ENCODE data around the gene TRMT11. TPM values are rescaled to one million over a fixed set of nuclear protein-coding genes. Genes with fewer than 3 reads are reported as not detected.

The TRMT11 gene
- total RNA-seq, 1 donor = 49.2 TPM

DNA sequence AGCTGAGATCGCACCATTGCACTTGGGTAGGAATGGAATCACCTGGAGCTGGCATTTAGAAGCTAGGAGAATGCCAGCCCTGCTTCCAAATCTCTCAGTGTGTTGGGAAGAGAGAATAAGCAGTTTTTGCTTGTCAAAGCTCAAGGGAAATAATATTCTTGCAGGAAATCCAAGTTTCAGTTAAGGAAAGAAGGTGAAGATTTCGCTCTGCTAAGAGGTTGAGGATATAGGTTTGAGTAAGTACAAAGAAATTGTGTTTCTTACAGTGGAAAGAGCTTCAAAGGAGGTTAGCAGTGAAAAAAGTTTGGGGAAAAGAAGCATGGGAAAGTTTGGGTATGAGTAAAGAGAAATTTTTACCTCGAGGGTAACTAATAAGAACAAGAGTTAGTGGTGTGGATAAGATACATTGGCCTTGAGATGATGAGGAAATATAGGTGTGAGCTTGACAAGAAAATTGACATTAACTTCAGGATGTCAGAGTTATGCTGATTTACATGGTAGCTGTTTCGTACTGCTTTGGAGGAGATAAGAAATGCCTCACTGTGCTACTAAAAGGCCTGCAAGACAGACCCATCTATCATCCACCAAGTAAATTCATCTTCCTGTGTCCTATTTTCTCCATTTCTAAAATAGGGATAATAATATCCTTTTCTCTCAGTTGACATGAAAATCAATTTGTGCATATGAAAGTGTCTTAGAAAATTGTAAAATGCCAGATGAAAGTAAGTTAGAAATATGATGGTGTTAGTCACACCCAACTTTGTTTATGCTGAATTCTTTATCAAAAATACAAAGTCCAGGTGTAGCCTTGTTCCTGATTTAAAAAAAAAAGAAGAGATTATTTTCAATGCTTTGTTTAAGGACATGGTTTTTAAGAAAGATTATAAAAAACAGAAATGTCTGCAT is 42.6 kb upstream of the TRMT11 start:
- peak; percentile 17 for DNase-seq (ENCODE audit: low read depth)
- no peak for TF ChIP-seq CTCF (IDR thresholded peaks at IDR 0.05; ENCODE audit: insufficient read depth, low read depth, low read length)
- no peak overlapping the region for H3K4me3 ChIP-seq (ENCODE audit: low read depth, low read length)

GRCh38 chr6:125944434-125944816 is 41.9 kb upstream of the TRMT11 start:
- no peak for TF ChIP-seq CTCF (IDR thresholded peaks at IDR 0.05; ENCODE audit: insufficient read depth, low read depth, low read length)
- H3K4me3 ChIP-seq (ENCODE audit: low read depth, low read length) = no peak overlapping the region
- DNase-seq (ENCODE audit: low read depth) = peak; percentile 93

GRCh38 chr6:125944896-125945295 is 41.4 kb upstream of the TRMT11 start:
- no peak for DNase-seq (ENCODE audit: low read depth)
- no peak for TF ChIP-seq CTCF (IDR thresholded peaks at IDR 0.05; ENCODE audit: insufficient read depth, low read depth, low read length)
- H3K4me3 ChIP-seq (ENCODE audit: low read depth, low read length) = no peak overlapping the region

DNA sequence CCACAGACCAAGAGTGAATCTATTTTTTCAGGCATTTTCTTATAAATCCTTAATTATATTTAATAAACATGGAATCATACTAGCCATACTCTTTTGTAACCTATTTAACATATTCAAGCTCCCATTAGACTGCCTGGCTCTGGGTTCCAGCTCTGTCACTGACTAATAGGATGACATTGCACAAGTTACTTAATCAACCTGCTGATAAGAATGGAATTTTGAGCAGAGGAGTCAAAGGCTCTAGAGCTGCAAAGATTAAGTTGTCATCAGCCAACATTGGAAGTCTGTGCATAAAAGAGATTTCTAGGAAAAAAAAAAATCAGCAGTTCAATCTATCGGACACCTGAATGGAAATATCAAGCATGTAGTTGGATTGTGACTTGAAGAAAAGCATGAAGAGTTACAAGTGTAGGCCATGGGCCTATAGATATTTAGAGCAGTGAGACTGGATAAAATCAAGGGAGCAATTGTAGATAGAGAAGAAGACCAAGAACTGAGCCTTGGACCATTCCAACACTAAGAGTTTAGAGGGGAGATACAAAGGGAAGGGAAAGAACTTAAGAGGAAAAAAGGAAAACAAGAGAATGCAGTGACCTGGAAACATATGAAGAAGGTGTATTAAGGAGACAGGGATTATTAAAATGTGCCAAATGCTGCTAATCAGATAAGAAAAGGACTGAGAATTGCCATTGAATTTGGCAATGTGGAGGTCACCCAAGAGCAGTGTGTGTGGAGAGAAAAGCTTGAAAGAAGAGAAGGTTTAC is 40.8 kb upstream of the TRMT11 start:
- peak overlapping the region; percentile 3 for H3K4me3 ChIP-seq (ENCODE audit: low read depth, low read length)
- DNase-seq (ENCODE audit: low read depth) = peak; percentile 87
- TF ChIP-seq CTCF (IDR thresholded peaks at IDR 0.05; ENCODE audit: insufficient read depth, low read depth, low read length) = no peak

- DNase-seq (ENCODE audit: low read depth) = peak; percentile 33
- TF ChIP-seq CTCF (IDR thresholded peaks at IDR 0.05; ENCODE audit: insufficient read depth, low read depth, low read length) = no peak
- H3K4me3 ChIP-seq (ENCODE audit: low read depth, low read length) = no peak overlapping the region
Measured at GRCh38 chr6:125947615-125948014, 38.7 kb upstream of the TRMT11 start.

GRCh38 chr6:125948455-125948854 is 37.9 kb upstream of the TRMT11 start:
- DNase-seq (ENCODE audit: low read depth) = no peak
- no peak for TF ChIP-seq CTCF (IDR thresholded peaks at IDR 0.05; ENCODE audit: insufficient read depth, low read depth, low read length)
- H3K4me3 ChIP-seq (ENCODE audit: low read depth, low read length) = no peak overlapping the region
